PC-3 (cell line): ENCODE results near the gene MPV17L2. TPM values are rescaled to one million over a fixed set of nuclear protein-coding genes. Genes with fewer than 3 reads are reported as not detected.

Source experiments
- ATAC-seq: fragments of 200-7000 bp; cut with Tn5 transposase; 2 replicates; pipeline ENCODE4 v1.9.1; 2020; ENCODE audit warnings: mild to moderate bottlenecking, moderate library complexity
- BruUV-seq: library from RNA; stranded (reverse); fragments of 400-500 nt; replicated peaks from 2 replicates; lab custom pipeline; 2021; lab: Mats Ljungman, UMichigan
- CTCF ChIA-PET: fragments of 300-600 bp; sonication (Branson Sonifier 250); formaldehyde crosslinking; loops from one replicate; lab custom pipeline; 2022; ENCODE audit warnings: antibody characterized with exemption; lab: Charles Lee
- POLR2A ChIA-PET: fragments of 300-600 bp; sonication (Branson Sonifier 250); formaldehyde crosslinking; loops from one replicate; lab custom pipeline; 2022; ENCODE audit warnings: antibody characterized with exemption; ENCODE audit not compliant: unreplicated experiment; lab: Charles Lee
- DNase-seq: peaks from one replicate; pipeline ENCODE4 v3.0.0-alpha.2; 2015
- H2AFZ ChIP-seq: fragments of 300-600 bp; sonication (generic); 2 replicates; pipeline ENCODE4 v1.6.0; 2016; ENCODE audit warnings: antibody characterized with exemption, low read length
- H3F3A ChIP-seq: fragments of 300-600 bp; sonication (generic); one replicate; pipeline ENCODE4 v1.6.0; 2017; ENCODE audit warnings: antibody characterized with exemption, low read length, control low read depth, mild to moderate bottlenecking; ENCODE audit not compliant: unreplicated experiment
- H3K27ac ChIP-seq: fragments of 300-600 bp; sonication (generic); 2 replicates; pipeline ENCODE4 v1.5.1; 2016; ENCODE audit warnings: mild to moderate bottlenecking, low read length
- H3K27me3 ChIP-seq: fragments of 300-600 bp; sonication (generic); 2 replicates; pipeline ENCODE4 v1.6.1; 2016; ENCODE audit warnings: low read length, mixed read lengths
- H3K36me3 ChIP-seq: fragments of 300-600 bp; sonication (generic); 2 replicates; pipeline ENCODE4 v1.6.1; 2016; ENCODE audit warnings: low read depth, mixed run types, low read length, mixed read lengths
- H3K4me1 ChIP-seq: fragments of 300-600 bp; sonication (generic); 2 replicates; pipeline ENCODE4 v1.5.1; 2016; ENCODE audit warnings: low read length; ENCODE audit not compliant: insufficient read depth
- H3K4me2 ChIP-seq: fragments of 300-600 bp; sonication (generic); 2 replicates; pipeline ENCODE4 v1.6.0; 2016; ENCODE audit warnings: low read length
- H3K4me3 ChIP-seq: fragments of 300-600 bp; sonication (generic); 2 replicates; pipeline ENCODE4 v1.5.1; 2016; ENCODE audit warnings: mild to moderate bottlenecking, low read length, mixed read lengths
- H3K79me2 ChIP-seq: fragments of 300-600 bp; sonication (generic); 2 replicates; pipeline ENCODE4 v1.6.1; 2017; ENCODE audit warnings: low read length, mixed read lengths
- H3K9ac ChIP-seq: fragments of 300-600 bp; sonication (generic); 2 replicates; pipeline ENCODE4 v1.6.0; 2016; ENCODE audit warnings: mild to moderate bottlenecking, low read length
- H3K9me2 ChIP-seq: fragments of 300-600 bp; sonication (generic); replicated peaks from 2 replicates; pipeline ENCODE4 v1.6.1; 2016; ENCODE audit warnings: mixed run types, low read length, mixed read lengths
- H3K9me3 ChIP-seq: fragments of 300-600 bp; sonication (generic); 2 replicates; pipeline ENCODE4 v1.6.1; 2016; ENCODE audit warnings: low read length, mixed read lengths
- H4K20me1 ChIP-seq: fragments of 300-600 bp; sonication (generic); 2 replicates; pipeline ENCODE4 v1.6.1; 2016; ENCODE audit warnings: low read length, mixed read lengths
- CTCF ChIP-seq: fragments of 300-600 bp; sonication (generic); conservative IDR thresholded peaks from 2 replicates; pipeline ENCODE4 v1.5.1; 2017; ENCODE audit warnings: antibody characterized with exemption, low read depth, mild to moderate bottlenecking, low read length
- EZH2 ChIP-seq: fragments of 300-600 bp; sonication (generic); IDR thresholded peaks from one replicate; pipeline ENCODE4 v1.6.1; 2017; ENCODE audit warnings: antibody characterized with exemption, mild to moderate bottlenecking, low read length; ENCODE audit not compliant: unreplicated experiment
- EZH2phosphoT487 ChIP-seq: fragments of 300-600 bp; sonication (generic); IDR thresholded peaks from 2 replicates; pipeline ENCODE4 v1.6.1; 2018; ENCODE audit warnings: mild to moderate bottlenecking, antibody characterized with exemption, low read length, borderline replicate concordance
- intact Hi-C: fragments of 100-400 bp; cut with micrococcal nuclease; formaldehyde crosslinking; loops from 2 replicates; pipeline ENCODE4 v1.9.0; 2023
- total RNA-seq: library from RNA; depleted of rRNA; stranded (reverse); fragments of >200 nt; gene quantifications from 2 replicates; pipeline ENCODE4 v1.2.3, GENCODE V29; 2014

Gene MPV17L2
- total RNA-seq, 1 experiment from 2014 or later, result 34.2 TPM

- intact Hi-C loops, result no loop called here
- DNase-seq, result no peak
- peaks cover 8% of the 10 kb centered on the region; the same call in 1 of the 2 replicates for H3K79me2 ChIP-seq
- no peaks in the 10 kb centered on the region for H3K9me3 ChIP-seq
- H3K4me1 ChIP-seq, result peaks cover 9% of the 10 kb centered on the region; the same call in 1 of the 2 replicates
- TF ChIP-seq EZH2phosphoT487 (no peak), EZH2 (no peak), CTCF (no peak)
- 0 out of 2 replicates have a peak overlapping the region, but pooled peaks have one; percentile 42 for H2AFZ ChIP-seq
- H3K4me2 ChIP-seq, result peak overlapping the region; percentile 54
- no peaks in the 10 kb centered on the region for H3F3A ChIP-seq
- ChIA-PET POLR2A (no interaction called here), CTCF (interaction anchor here (0.6 kb wide), 1 partner anchor 42 kb away, joined by 3 read pairs; no protein-coding TSS in a partner anchor)
- BruUV-seq, result no TSS peak
- H3K27ac ChIP-seq, result no peak overlapping the region
- peak; percentile 35 for ATAC-seq
- no peaks in the 10 kb centered on the region for H3K9me2 ChIP-seq
- peaks cover 13% of the 10 kb centered on the region; the same call in 1 of the 2 replicates for H3K36me3 ChIP-seq
- peak overlapping the region; percentile 38 for H3K9ac ChIP-seq
- H4K20me1 ChIP-seq, result no peaks in the 10 kb centered on the region; the same call in 1 of the 2 replicates
- H3K27me3 ChIP-seq, result no peaks in the 10 kb centered on the region
- H3K4me3 ChIP-seq, result no peak overlapping the region
These were observed 32.5 kb upstream of the MPV17L2 start for GRCh38 chr19:18160493-18160970.

DNA sequence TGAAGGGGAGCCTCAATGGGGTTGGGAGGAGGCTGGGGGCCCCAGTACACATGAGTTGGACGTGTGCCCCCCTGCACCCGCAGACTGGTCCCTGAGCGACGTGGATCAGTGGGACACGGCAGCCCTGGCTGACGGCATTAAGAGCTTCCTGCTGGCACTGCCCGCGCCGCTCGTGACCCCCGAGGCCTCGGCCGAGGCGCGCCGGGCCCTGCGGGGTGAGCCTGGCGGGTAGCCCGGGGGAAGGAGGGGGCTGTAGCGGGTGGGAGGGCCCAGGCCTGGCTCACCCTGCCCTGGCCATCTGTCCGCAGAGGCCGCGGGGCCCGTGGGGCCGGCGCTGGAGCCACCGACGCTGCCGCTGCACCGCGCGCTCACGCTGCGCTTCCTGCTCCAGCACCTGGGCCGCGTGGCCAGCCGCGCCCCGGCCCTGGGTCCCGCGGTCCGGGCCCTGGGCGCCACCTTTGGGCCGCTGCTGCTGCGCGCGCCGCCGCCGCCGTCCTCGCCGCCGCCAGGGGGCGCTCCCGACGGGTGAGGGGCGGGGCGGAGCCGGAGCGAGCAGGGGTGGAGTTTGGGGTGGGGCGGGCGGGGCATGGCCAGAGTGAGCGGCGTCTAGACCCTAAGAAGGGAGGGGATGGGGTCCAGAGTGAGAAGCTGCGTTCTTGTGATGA, 31.9 kb upstream of the MPV17L2 start:
- H3F3A ChIP-seq, result no peaks in the 10 kb centered on the region
- peak overlapping the region; percentile 38 for H3K9ac ChIP-seq
- no peak overlapping the region for H3K27ac ChIP-seq
- BruUV-seq, result no TSS peak
- peaks cover 9% of the 10 kb centered on the region; the same call in 1 of the 2 replicates for H3K4me1 ChIP-seq
- peak overlapping the region; percentile 54 for H3K4me2 ChIP-seq
- TF ChIP-seq EZH2 (no peak), CTCF (no peak), EZH2phosphoT487 (no peak)
- CTCF ChIA-PET, result interaction anchor here (0.6 kb wide), 1 partner anchor 108 kb away, joined by 4 read pairs; no protein-coding TSS in a partner anchor
- intact Hi-C loops, result no loop called here
- POLR2A ChIA-PET, result no interaction called here
- peaks cover 13% of the 10 kb centered on the region; the same call in 1 of the 2 replicates for H3K36me3 ChIP-seq
- ATAC-seq, result peak; percentile 89
- H4K20me1 ChIP-seq, result no peaks in the 10 kb centered on the region; the same call in 1 of the 2 replicates
- no peaks in the 10 kb centered on the region for H3K9me3 ChIP-seq
- H3K27me3 ChIP-seq, result no peaks in the 10 kb centered on the region
- H3K9me2 ChIP-seq, result no peaks in the 10 kb centered on the region
- H2AFZ ChIP-seq, result 0 out of 2 replicates have a peak overlapping the region, but pooled peaks have one; percentile 42
- 0 out of 2 replicates have a peak, but pooled peaks cover 4% of the 10 kb centered on the region for H3K79me2 ChIP-seq
- peak; percentile 78 for DNase-seq
- H3K4me3 ChIP-seq, result no peak overlapping the region

- Histone ChIP-seq H3K4me2 (no peak overlapping the region), H3K27ac (no peak overlapping the region), H3K4me3 (no peak overlapping the region), H3K9me2 (no peaks in the 10 kb centered on the region), H4K20me1 (no peaks in the 10 kb centered on the region), H3F3A (no peaks in the 10 kb centered on the region), H3K27me3 (no peaks in the 10 kb centered on the region), H3K9ac (no peak overlapping the region), H2AFZ (no peak overlapping the region), H3K9me3 (no peaks in the 10 kb centered on the region), H3K36me3 (peaks cover 8% of the 10 kb centered on the region; the same call in 1 of the 2 replicates), H3K79me2 (0 out of 2 replicates have a peak, but pooled peaks cover 3% of the 10 kb centered on the region), H3K4me1 (peaks cover 8% of the 10 kb centered on the region; the same call in 1 of the 2 replicates)
- ATAC-seq (no peak; the same call in 1 of the 2 replicates), DNase-seq (no peak)
- intact Hi-C loops, result no loop called here
- CTCF ChIA-PET, result no interaction called here
- POLR2A ChIA-PET, result no interaction called here
- TF ChIP-seq CTCF, result no peak
- TF ChIP-seq EZH2phosphoT487, result no peak
- no peak for TF ChIP-seq EZH2
- no TSS peak for BruUV-seq
These were observed 31.4 kb upstream of the MPV17L2 start for GRCh38 chr19:18161636-18162002.
